ENCODE measurements around the gene LYSMD2. TPM values are rescaled to one million over a fixed set of nuclear protein-coding genes. Genes with fewer than 3 reads are reported as not detected.
"Not testable (repeated sequence)": the region's sequence is repeated elsewhere in the genome, so short reads cannot be mapped to it uniquely, and the experiment has no call there.

Gene LYSMD2
- 0.78 TPM for total RNA-seq (ENCODE audit: unreplicated experiment)
- long read RNA-seq, partial matches to known transcripts: 0 of 2 reads
- long read RNA-seq, other reads (novel, unspliced or antisense): 0 of 2 reads

DNA sequence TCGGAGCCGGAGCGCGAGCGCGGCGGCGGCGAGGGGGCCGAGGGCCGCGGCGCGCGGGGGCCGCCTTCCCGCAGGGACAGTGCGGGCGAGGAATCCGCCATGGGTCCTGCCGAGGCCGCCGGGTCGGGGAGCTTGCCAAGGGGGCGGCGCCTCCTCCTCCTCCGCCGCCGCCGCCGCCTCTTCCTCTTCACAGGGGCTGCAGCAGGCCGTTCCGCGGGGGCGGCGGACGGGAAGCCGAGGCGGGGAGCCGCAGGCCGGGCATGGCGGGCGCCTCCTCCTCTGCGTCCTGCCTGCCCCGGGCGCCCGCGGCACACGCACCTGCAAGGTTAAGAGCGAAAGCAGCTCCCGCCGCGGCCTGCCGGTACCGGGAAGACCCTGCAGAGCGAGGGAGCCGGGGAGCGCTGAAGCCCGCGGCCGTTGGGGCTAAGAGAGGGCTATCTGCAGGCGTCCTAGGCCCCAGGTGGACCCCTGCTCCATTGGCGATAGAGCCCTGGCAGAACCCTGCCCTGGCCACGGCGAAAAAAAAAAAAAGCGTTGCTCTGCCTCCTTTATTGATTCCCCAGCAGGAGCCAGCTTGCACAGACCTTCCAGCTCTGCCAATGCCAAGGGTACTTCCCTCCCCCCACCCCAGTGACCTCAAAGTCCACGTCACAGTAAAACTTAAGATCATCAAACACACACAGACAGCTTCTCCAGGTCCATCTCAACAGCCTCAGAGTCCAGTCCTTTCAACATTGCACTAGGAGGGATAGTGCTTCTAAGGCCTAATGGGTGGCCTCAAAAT, at the start of gene LYSMD2:
Gene LYSMD2 (minus strand): TSS at position 134 of the 784 bp plus-strand sequence. CDS start 33 bp downstream, at position 101.
- Mint-ChIP-seq H3K4me3 (ENCODE audit: unreplicated experiment) (peak within 1 kb of the TSS; percentile 86), H3K27ac (ENCODE audit: unreplicated experiment) (no peak within 1 kb of the TSS), H3K36me3 (ENCODE audit: unreplicated experiment) (no peaks in the 10 kb centered on the region), H3K27me3 (ENCODE audit: unreplicated experiment) (peaks cover 9% of the 10 kb centered on the region), H3K4me1 (ENCODE audit: low read depth, unreplicated experiment) (peaks cover 9% of the 10 kb centered on the region), H3K9me3 (ENCODE audit: unreplicated experiment) (peaks cover 2% of the 10 kb centered on the region)
- peak; percentile 59 for DNase-seq
- TF ChIP-seq CTCF (IDR thresholded peaks at IDR 0.05; ENCODE audit: partially characterized antibody, unreplicated experiment): no peak

- not testable (repeated sequence) for DNase-seq; H3K27ac Mint-ChIP-seq (ENCODE audit: unreplicated experiment); H3K4me3 Mint-ChIP-seq (ENCODE audit: unreplicated experiment); H3K9me3 Mint-ChIP-seq (ENCODE audit: unreplicated experiment); H3K27me3 Mint-ChIP-seq (ENCODE audit: unreplicated experiment); H3K4me1 Mint-ChIP-seq (ENCODE audit: low read depth, unreplicated experiment)
- peaks cover 33% of the 10 kb centered on the region for H3K36me3 Mint-ChIP-seq (ENCODE audit: unreplicated experiment)
Observed at GRCh38 chr15:51787130-51787529, 49.7 kb upstream of the LYSMD2 start.

DNA sequence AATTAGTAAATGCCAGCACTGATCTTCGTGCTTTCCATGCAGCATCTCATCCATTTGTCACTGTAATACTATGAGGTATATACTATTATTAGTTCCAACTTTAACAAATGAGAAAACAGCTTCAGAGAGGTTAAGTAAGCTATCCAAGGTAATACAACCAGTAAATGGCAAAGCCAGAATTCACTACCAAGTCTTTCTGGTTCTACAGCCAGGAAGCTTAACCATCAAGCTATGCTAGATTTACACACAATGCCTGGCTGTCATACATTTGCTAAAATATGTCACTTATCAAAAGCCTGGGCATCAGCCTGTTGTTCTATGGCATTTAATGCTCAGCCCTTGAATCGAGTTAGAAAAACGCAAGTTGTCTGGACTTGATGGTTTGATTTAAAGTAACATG, 46.5 kb upstream of the LYSMD2 start:
- peaks cover 25% of the 10 kb centered on the region for H3K36me3 Mint-ChIP-seq (ENCODE audit: unreplicated experiment)
- no peaks in the 10 kb centered on the region for H3K4me1 Mint-ChIP-seq (ENCODE audit: low read depth, unreplicated experiment)
- no peak for TF ChIP-seq CTCF (IDR thresholded peaks at IDR 0.05; ENCODE audit: partially characterized antibody, unreplicated experiment)

DNA sequence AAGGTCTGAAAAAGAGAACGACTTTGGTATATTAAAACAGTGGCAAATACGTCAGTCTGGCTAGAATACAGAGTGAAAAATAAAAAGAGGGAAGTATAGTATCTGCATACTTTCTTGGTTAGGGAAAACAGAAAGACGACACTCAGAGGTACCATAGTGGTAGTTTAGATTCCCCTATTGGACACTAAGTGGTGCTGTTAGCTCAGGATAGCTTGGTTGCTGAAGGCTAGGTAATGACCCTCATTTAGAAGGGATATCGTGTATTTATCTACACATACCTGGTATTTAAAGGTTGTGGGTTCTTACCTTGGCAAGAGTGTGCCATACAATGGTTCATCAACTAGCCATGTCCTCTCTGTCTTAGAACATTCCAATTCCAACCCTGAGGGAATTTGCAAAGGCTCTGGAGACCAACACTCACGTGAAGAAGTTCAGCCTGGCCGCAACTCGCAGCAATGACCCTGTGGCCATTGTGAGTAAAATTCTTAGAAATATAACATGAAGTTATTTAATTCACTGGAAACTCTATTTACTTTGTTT, 45.0 kb upstream of the LYSMD2 start:
- no peak for DNase-seq
- H3K36me3 Mint-ChIP-seq (ENCODE audit: unreplicated experiment): peaks cover 10% of the 10 kb centered on the region
- H3K27ac Mint-ChIP-seq (ENCODE audit: unreplicated experiment): no peak overlapping the region
- no peak overlapping the region for H3K4me3 Mint-ChIP-seq (ENCODE audit: unreplicated experiment)
- TF ChIP-seq CTCF (IDR thresholded peaks at IDR 0.05; ENCODE audit: partially characterized antibody, unreplicated experiment): peak; percentile 4
- H3K27me3 Mint-ChIP-seq (ENCODE audit: unreplicated experiment): no peaks in the 10 kb centered on the region
- H3K4me1 Mint-ChIP-seq (ENCODE audit: low read depth, unreplicated experiment): no peaks in the 10 kb centered on the region
- H3K9me3 Mint-ChIP-seq (ENCODE audit: unreplicated experiment): no peaks in the 10 kb centered on the region

More for the DNA sequence above, 46.5 kb upstream of the LYSMD2 start:
- DNase-seq: no peak
- Mint-ChIP-seq H3K4me3 (ENCODE audit: unreplicated experiment) (no peak overlapping the region), H3K9me3 (ENCODE audit: unreplicated experiment) (no peaks in the 10 kb centered on the region), H3K27me3 (ENCODE audit: unreplicated experiment) (no peaks in the 10 kb centered on the region), H3K27ac (ENCODE audit: unreplicated experiment) (no peak overlapping the region)

DNA sequence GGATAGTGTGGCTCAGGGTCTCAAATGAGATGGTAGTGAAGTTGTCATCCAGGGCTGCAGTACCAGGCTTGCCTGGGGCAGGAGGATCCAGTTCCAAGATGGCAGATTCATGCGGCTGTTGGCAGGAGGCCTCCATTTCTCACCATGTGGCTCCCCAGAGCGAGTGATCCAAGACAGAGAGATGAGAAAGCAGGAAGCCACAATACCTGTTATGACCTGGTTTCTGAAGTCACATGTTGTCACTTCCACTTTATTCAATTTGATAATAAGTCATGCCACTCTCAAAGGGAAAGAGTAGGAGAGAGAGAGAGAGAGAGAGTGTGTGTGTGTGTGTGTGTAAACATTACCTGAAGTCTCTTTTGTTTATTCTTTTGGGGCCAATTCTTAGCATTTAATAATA, 44.1 kb upstream of the LYSMD2 start:
- H3K9me3 Mint-ChIP-seq (ENCODE audit: unreplicated experiment): no peaks in the 10 kb centered on the region
- H3K36me3 Mint-ChIP-seq (ENCODE audit: unreplicated experiment): peaks cover 7% of the 10 kb centered on the region
- no peak for TF ChIP-seq CTCF (IDR thresholded peaks at IDR 0.05; ENCODE audit: partially characterized antibody, unreplicated experiment)
- H3K4me3 Mint-ChIP-seq (ENCODE audit: unreplicated experiment): no peak overlapping the region
- no peaks in the 10 kb centered on the region for H3K27me3 Mint-ChIP-seq (ENCODE audit: unreplicated experiment)
- DNase-seq: no peak
- H3K4me1 Mint-ChIP-seq (ENCODE audit: low read depth, unreplicated experiment): no peaks in the 10 kb centered on the region
- H3K27ac Mint-ChIP-seq (ENCODE audit: unreplicated experiment): no peak overlapping the region

Data from glutamatergic neuron (in vitro differentiated cells).